Right atrium auricular region (tissue), 2 donors: Measurements from ENCODE around the gene CTDSPL. TPM values are rescaled to one million over a fixed set of nuclear protein-coding genes. Genes with fewer than 3 reads are reported as not detected.

ENCODE experiments used
- DNase-seq: peaks from one replicate; pipeline ENCODE4 v3.0.0-alpha.2; 2019; ENCODE audit warnings: low spot score
- H3K27ac ChIP-seq, 2 donors: fragments of 200-600 bp; sonication (generic); 1 replicate in 1 of 2; 2 replicates in 1 of 2; pipeline ENCODE4 v1.5.1; 2016 to 2019
- H3K27me3 ChIP-seq, 2 donors: fragments of 200-600 bp; sonication (generic); one replicate each; pipeline versions ENCODE4 v1.5.1 to v1.6.0; 2017 to 2019
- H3K36me3 ChIP-seq: fragments of 200-600 bp; sonication (generic); one replicate; pipeline ENCODE4 v1.5.1; 2016
- H3K4me1 ChIP-seq, 2 donors: fragments of 200-600 bp; sonication (generic); one replicate each; pipeline versions ENCODE4 v1.5.1 to v1.6.0; 2017 to 2019
- H3K4me3 ChIP-seq, 2 donors: fragments of 200-600 bp; sonication (generic); 1 replicate in 1 of 2; 2 replicates in 1 of 2; pipeline ENCODE4 v1.5.1; 2017 to 2019; ENCODE audit warnings: mild to moderate bottlenecking in 1 of 2, moderate library complexity in 1 of 2
- H3K9me3 ChIP-seq, 2 donors: fragments of 200-600 bp; sonication (generic); one replicate each; pipeline ENCODE4 v1.5.1; 2019
- total RNA-seq, 2 donors: library from RNA; depleted of rRNA; stranded (reverse); fragments of >200 nt; gene quantifications; one replicate each; pipeline ENCODE4 v1.1.0, GENCODE V29; 2016
- TF ChIP-seq, protein P1 (sequence below), 2 donors: fragments of 200-600 bp; sonication (generic); IDR thresholded peaks; one replicate each; pipeline ENCODE4 v1.5.1; 2019; ENCODE audit warnings: antibody characterized with exemption in 2 of 2

Gene CTDSPL
- total RNA-seq, 2 donors from 2014 or later: 35.1 to 58.4 TPM

DNA sequence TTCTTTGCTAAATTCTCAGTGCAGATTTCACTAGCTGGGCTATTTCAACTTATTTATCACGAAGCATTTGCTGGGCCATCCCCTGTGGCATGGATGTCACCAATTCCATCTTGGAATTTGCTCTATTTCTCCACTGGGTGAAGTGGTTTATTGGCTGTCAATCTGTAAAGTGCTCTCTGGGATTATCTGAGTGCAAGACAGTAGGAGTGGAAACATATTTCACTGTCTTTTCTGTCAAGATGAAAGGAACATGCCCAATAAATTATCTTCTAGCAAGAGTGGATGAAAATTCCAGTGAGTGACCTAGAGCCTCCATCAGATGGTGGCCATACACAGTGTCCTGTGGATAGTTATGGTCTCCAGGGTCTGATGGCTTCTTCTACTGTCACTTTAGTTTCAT, 25.1 kb upstream of the CTDSPL start:
- H3K4me1 ChIP-seq: no peaks in the 10 kb centered on the region
- H3K27ac ChIP-seq: no peak overlapping the region
- H3K4me3 ChIP-seq: no peak overlapping the region
- no peak for DNase-seq
- TF ChIP-seq, protein P1, sequence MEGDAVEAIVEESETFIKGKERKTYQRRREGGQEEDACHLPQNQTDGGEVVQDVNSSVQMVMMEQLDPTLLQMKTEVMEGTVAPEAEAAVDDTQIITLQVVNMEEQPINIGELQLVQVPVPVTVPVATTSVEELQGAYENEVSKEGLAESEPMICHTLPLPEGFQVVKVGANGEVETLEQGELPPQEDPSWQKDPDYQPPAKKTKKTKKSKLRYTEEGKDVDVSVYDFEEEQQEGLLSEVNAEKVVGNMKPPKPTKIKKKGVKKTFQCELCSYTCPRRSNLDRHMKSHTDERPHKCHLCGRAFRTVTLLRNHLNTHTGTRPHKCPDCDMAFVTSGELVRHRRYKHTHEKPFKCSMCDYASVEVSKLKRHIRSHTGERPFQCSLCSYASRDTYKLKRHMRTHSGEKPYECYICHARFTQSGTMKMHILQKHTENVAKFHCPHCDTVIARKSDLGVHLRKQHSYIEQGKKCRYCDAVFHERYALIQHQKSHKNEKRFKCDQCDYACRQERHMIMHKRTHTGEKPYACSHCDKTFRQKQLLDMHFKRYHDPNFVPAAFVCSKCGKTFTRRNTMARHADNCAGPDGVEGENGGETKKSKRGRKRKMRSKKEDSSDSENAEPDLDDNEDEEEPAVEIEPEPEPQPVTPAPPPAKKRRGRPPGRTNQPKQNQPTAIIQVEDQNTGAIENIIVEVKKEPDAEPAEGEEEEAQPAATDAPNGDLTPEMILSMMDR (IDR thresholded peaks at IDR 0.05): no peak
- H3K27me3 ChIP-seq: no peaks in the 10 kb centered on the region
- H3K9me3 ChIP-seq: no peaks in the 10 kb centered on the region
- no peaks in the 10 kb centered on the region for H3K36me3 ChIP-seq

DNA sequence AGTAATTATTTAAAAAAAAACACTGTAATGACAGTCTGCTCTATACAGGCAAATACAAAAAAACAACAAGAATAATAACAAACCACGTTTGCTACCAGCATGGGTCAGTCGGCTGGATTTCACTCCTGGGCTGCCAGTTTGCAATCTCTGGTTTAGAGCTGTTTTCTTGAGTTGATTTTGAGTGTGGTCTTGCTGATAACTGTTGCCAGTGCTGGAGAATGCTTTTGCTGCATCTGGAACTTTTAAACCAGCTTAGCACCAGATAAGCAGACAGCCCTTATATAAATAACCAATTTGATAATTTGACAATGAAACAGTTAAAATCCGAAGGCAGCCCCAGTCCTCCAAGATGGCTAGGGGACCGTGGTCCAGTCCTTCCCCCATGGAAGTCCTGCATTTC, 14.0 kb upstream of the CTDSPL start:
- Histone ChIP-seq H3K27ac (no peak overlapping the region), H3K4me3 (no peak overlapping the region), H3K27me3 (no peaks in the 10 kb centered on the region), H3K4me1 (no peaks in the 10 kb centered on the region), H3K36me3 (no peaks in the 10 kb centered on the region), H3K9me3 (peaks cover 0 to 7% of the 10 kb centered on the region in 2 donors)
- no peak for DNase-seq
- TF ChIP-seq, protein P1 (IDR thresholded peaks at IDR 0.05): no peak

DNA sequence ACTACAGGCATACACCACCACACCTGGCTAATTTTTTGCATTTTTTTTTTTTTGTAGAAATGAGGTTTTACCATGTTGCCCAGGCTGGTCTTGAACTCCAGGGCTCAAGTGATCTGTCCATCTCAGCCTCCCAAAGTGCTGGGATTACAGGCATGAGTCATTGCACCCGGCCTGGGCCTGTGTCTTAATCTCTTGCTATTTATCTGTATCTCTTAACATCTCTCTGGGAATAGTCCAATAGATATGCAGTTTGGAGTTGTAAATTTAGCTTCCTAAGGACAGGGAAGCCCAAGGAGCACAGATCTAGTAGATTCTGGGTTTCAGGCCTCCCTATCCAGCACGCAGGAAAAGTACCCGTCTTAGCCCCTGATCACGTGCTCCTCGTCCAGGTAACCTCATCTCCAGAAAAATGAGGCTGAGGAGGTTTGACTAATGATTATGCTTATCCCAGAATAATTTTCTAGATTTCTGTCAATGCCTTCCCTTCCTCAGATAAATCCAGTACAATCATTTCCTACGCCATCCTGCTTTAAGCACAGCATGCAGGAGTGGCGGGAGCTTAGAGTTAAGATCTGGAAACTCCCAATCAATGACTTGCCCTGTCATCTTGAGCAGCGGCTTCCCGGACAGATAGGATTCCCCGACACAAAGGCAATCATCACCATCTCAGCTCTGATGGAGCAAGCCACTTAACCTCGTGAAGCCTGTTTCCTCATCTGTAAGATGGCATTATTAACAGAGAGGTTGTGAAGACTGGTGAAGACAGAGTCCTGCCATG, 12.3 kb upstream of the CTDSPL start:
- peaks cover 0 to 7% of the 10 kb centered on the region in 2 donors for H3K9me3 ChIP-seq
- H3K36me3 ChIP-seq: no peaks in the 10 kb centered on the region
- H3K27ac ChIP-seq: no peak overlapping the region
- TF ChIP-seq, protein P1 (IDR thresholded peaks at IDR 0.05): no peak
- H3K4me1 ChIP-seq: no peaks in the 10 kb centered on the region
- no peak overlapping the region for H3K4me3 ChIP-seq
- no peak for DNase-seq
- H3K27me3 ChIP-seq: no peaks in the 10 kb centered on the region

DNA sequence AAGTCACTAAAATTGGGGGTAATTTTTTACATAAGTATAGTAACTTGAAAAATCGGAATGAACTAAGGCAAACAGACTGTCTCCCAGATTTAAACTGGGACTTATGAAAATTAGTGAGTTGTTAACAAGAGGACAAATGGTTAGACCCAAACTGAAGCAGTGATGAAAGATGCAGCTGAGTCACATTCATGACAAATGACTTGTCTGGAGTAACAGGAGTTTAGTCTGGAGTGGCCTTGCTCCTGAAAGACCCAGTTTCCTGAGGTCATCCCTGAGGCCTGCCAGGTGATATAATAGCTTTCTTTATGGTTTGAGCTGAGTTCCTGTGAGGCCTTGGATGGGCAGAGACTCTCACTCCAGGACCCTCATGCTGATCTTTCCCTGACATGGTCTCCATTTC, 9.6 kb upstream of the CTDSPL start:
- no peak overlapping the region for H3K27ac ChIP-seq
- H3K36me3 ChIP-seq: no peaks in the 10 kb centered on the region
- no peak overlapping the region for H3K4me3 ChIP-seq
- no peak for DNase-seq
- H3K9me3 ChIP-seq: peaks cover 0 to 1% of the 10 kb centered on the region in 2 donors
- no peaks in the 10 kb centered on the region for H3K27me3 ChIP-seq
- TF ChIP-seq, protein P1 (IDR thresholded peaks at IDR 0.05): no peak
- peaks cover 0 to 18% of the 10 kb centered on the region in 2 donors for H3K4me1 ChIP-seq

DNA sequence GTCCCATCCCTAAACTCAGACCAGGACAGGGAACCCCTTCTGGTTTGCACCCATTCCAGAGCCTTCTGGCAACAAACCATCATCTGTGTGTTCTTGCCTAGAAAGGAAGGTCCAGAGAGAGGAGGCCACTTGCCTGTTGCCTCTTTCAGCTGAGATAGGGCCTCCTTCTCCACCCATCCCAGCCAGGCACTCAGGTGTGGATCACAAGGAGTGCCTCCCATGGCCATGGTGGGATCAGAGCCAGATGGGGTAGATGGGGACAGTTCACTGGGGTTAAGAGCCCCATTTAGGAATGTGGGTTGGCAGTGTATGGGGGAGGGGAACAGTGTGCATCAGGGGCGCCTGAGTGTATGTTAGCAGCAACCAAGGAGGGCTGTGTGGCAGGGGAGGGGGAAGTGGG, 8.9 kb upstream of the CTDSPL start:
- TF ChIP-seq, protein P1 (IDR thresholded peaks at IDR 0.05): no peak
- Histone ChIP-seq H3K4me3 (no peak overlapping the region), H3K9me3 (no peaks in the 10 kb centered on the region), H3K36me3 (no peaks in the 10 kb centered on the region), H3K4me1 (peaks cover 0 to 19% of the 10 kb centered on the region in 2 donors), H3K27me3 (no peaks in the 10 kb centered on the region), H3K27ac (no peak overlapping the region)
- no peak for DNase-seq
